Gastroesophageal sphincter (tissue), 4 donors: ENCODE data around the gene GRPEL1. TPM values are rescaled to one million over a fixed set of nuclear protein-coding genes. Genes with fewer than 3 reads are reported as not detected.

Experiments used
- ATAC-seq: fragments of 150-250 bp; one replicate; pipeline ENCODE4 v1.9.1; 2016; ENCODE audit warnings: mild to moderate bottlenecking, moderate library complexity
- H3K27ac ChIP-seq, 4 donors: fragments of 200-600 bp; sonication (generic) in 3 of 4; 1 replicate in 3 of 4; 2 replicates in 1 of 4; pipeline ENCODE4 v1.5.1; 2016 to 2019
- H3K27me3 ChIP-seq: fragments of 200-600 bp; sonication (generic); one replicate; pipeline ENCODE4 v1.5.1; 2019
- H3K36me3 ChIP-seq, 2 donors: fragments of 200-600 bp; sonication (generic); one replicate each; pipeline ENCODE4 v1.5.1; 2019; ENCODE audit warnings: control low read depth in 1 of 2
- H3K4me1 ChIP-seq, 3 donors: fragments of 200-600 bp; sonication (generic); 1 replicate in 2 of 3; 2 replicates in 1 of 3; pipeline ENCODE4 v1.5.1; 2016 to 2019; ENCODE audit warnings: control low read depth in 2 of 3
- H3K4me3 ChIP-seq, 2 donors: fragments of 200-600 bp; sonication (generic); one replicate each; pipeline ENCODE4 v1.5.1; 2019; ENCODE audit warnings: mild to moderate bottlenecking in 1 of 2, moderate library complexity in 1 of 2
- H3K9me3 ChIP-seq, 3 donors: fragments of 200-600 bp; sonication (generic); one replicate each; pipeline ENCODE4 v1.5.1; 2017 to 2019; ENCODE audit warnings: control low read depth in 2 of 3
- EP300 ChIP-seq: sonication (generic); formaldehyde crosslinking; IDR thresholded peaks from one replicate; pipeline ENCODE4 v1.6.1; 2017; ENCODE audit warnings: antibody characterized with exemption, mild to moderate bottlenecking
- POLR2A ChIP-seq, 2 donors: fragments of 450-650 bp; IDR thresholded peaks; one replicate each; pipeline ENCODE4 v1.6.1; 2017; ENCODE audit warnings: antibody characterized with exemption in 2 of 2, mild to moderate bottlenecking in 2 of 2, moderate library complexity in 1 of 2
- POLR2AphosphoS5 ChIP-seq: sonication (generic); formaldehyde crosslinking; IDR thresholded peaks from one replicate; pipeline ENCODE4 v1.6.1; 2017; ENCODE audit warnings: antibody characterized with exemption
- WGBS, 2 donors: methylation state at CpG; one replicate each; pipeline ENCODE4 v1.1.5; 2018; ENCODE audit warnings: low coverage in 1 of 2; 5-methylcytosine and 5-hydroxymethylcytosine counted together
- total RNA-seq, 4 donors: library from RNA; depleted of rRNA; stranded (reverse); fragments of >200 nt; gene quantifications; one replicate each; pipeline ENCODE4 v1.1.0, GENCODE V29; 2016
- TF ChIP-seq, protein P1 (sequence below), 4 experiments: fragments of 200-600 bp in 2 of 4; fragments of 450-650 bp in 2 of 4; sonication (generic) in 1 of 4; IDR thresholded peaks; one replicate each; pipeline ENCODE4 v1.5.1; 2017 to 2019; ENCODE audit warnings: antibody characterized with exemption in 4 of 4, mild to moderate bottlenecking in 2 of 4, moderate library complexity in 2 of 4

The GRPEL1 gene
- total RNA-seq, 4 donors from 2014 or later, result 14.0 to 32.8 (median 23.9) TPM

DNA sequence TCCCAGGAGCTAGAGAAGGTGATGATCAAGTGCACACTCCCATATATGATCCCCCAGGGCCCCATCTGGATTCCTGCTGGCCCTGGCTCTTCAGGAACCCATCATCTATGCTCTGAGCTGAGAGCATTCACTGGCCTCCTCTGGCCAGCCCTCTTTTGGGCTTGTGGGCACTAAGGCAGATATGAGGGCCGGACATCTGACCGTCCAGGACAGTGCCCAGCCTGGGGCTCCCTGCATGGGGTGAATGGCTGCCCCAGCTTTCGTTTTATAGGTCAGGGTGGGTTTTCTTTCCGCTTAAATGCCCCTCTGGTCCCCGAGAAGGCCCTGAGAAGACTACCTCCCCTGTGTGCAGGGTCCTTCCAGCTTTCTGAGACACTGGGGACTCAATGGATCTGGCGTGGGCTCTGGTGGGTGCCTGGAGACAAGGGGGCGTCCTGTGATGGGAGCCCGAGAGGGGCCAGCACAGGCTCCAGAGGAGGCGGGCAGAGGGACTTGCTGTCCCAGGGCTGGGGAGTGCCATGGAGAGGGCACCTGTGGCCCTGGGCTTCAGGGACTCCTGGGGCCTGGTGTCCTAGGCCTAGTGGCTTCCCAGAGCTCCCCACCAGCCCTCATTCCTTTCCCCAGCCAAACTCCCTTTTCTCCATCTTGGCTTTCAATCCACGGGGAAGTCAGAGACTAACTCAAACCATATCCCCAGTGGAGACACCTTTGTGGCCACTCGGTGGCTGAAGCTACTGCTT lies 39.5 kb upstream of the GRPEL1 start:
- H3K4me1 ChIP-seq, result peaks cover 0 to 21% (median 5%) of the 10 kb centered on the region in 3 donors
- no peak for ATAC-seq
- 100% methylated on average over 3 of the region's 11 CpGs; no CpG with 5 or more reads in 1 of the 2 donors for WGBS, 2 donors

DNA sequence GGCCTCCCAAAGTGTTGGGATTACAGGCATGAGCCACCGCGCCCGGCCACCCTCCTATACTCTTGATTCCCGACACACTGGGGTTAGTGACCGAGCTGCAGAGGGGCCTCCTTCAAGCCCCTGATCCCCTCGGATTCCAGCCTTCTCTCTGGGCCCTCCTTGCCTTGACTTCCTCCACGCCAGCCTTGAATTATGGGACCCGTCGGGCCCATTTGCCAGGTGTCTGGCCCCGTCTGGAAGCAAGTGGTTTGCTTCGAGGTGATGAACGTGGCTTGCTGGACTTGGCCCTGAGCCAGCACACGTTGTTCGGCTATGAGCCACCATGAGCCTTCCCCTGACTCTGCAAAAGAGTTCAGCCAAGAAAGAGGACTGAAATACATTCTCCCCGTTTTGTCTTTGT lies 37.4 kb upstream of the GRPEL1 start:
- no peaks in the 10 kb centered on the region for H3K36me3 ChIP-seq
- no peaks in the 10 kb centered on the region for H3K27me3 ChIP-seq
- peaks cover 0 to 34% (median 12%) of the 10 kb centered on the region in 3 donors for H3K4me1 ChIP-seq
- no peak overlapping the region for H3K4me3 ChIP-seq
- no peak for ATAC-seq
- TF ChIP-seq, protein P1, sequence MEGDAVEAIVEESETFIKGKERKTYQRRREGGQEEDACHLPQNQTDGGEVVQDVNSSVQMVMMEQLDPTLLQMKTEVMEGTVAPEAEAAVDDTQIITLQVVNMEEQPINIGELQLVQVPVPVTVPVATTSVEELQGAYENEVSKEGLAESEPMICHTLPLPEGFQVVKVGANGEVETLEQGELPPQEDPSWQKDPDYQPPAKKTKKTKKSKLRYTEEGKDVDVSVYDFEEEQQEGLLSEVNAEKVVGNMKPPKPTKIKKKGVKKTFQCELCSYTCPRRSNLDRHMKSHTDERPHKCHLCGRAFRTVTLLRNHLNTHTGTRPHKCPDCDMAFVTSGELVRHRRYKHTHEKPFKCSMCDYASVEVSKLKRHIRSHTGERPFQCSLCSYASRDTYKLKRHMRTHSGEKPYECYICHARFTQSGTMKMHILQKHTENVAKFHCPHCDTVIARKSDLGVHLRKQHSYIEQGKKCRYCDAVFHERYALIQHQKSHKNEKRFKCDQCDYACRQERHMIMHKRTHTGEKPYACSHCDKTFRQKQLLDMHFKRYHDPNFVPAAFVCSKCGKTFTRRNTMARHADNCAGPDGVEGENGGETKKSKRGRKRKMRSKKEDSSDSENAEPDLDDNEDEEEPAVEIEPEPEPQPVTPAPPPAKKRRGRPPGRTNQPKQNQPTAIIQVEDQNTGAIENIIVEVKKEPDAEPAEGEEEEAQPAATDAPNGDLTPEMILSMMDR (IDR thresholded peaks at IDR 0.05), result no peak
- TF ChIP-seq EP300 (no peak), POLR2A (IDR thresholded peaks at IDR 0.05) (no peak), POLR2AphosphoS5 (no peak)
- H3K27ac ChIP-seq, result no peak overlapping the region
- 47 to 89% methylated on average over 5 to 12 of the region's 15 CpGs for WGBS, 2 donors
- H3K9me3 ChIP-seq, result no peaks in the 10 kb centered on the region

More for the DNA sequence above, 39.5 kb upstream of the GRPEL1 start:
- Histone ChIP-seq H3K27ac (no peak overlapping the region), H3K4me3 (no peak overlapping the region), H3K36me3 (no peaks in the 10 kb centered on the region), H3K27me3 (no peaks in the 10 kb centered on the region), H3K9me3 (no peaks in the 10 kb centered on the region)
- TF ChIP-seq POLR2AphosphoS5, result no peak
- no peak for TF ChIP-seq EP300
- TF ChIP-seq POLR2A (IDR thresholded peaks at IDR 0.05), result no peak
- TF ChIP-seq, protein P1 (IDR thresholded peaks at IDR 0.05), result no peak

DNA sequence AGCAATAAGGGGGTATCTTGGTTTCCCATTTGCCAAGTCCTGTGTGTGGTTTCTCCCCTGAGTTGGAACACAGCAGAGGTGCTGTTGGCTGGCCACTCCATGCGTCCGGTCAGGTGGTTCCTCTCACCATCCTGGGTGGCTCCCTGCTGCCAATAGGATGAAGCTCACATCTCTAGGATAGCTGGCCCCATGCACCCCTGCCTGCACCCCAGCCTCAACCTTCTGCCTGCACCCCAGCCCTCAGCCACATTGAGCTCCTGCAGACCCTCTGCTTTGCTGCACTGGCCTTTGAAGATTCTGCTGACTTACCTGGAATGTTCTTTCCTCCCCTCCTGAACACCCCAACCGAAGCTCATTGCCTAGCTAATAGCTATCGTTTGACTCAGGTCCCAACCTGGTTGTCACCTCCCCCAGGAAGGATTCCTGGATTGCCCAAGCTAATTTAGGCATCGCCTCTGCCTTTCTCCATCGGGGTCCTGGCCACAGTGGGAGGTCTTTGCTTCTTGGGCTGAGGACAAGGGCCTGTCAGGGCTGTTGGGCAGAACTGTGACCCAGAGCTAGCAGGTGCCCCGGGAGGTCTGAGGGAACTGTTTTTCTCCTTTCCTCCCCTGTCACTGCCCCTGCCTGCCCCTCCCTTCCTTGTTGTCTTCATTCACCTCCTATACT lies 36.6 kb upstream of the GRPEL1 start:
- Histone ChIP-seq H3K4me3 (no peak overlapping the region), H3K4me1 (peaks cover 0 to 34% (median 12%) of the 10 kb centered on the region in 3 donors), H3K27me3 (no peaks in the 10 kb centered on the region), H3K27ac (peak overlapping the region in 3 of 4 donors; percentile 75 to 88 (median 81)), H3K9me3 (no peaks in the 10 kb centered on the region), H3K36me3 (no peaks in the 10 kb centered on the region)
- WGBS, 2 donors, result 95 to 100% methylated on average over 2 to 6 of the region's 7 CpGs
- no peak for ATAC-seq
- TF ChIP-seq POLR2A (IDR thresholded peaks at IDR 0.05) (no peak), EP300 (no peak), POLR2AphosphoS5 (no peak)
- TF ChIP-seq, protein P1 (IDR thresholded peaks at IDR 0.05), result no peak

DNA sequence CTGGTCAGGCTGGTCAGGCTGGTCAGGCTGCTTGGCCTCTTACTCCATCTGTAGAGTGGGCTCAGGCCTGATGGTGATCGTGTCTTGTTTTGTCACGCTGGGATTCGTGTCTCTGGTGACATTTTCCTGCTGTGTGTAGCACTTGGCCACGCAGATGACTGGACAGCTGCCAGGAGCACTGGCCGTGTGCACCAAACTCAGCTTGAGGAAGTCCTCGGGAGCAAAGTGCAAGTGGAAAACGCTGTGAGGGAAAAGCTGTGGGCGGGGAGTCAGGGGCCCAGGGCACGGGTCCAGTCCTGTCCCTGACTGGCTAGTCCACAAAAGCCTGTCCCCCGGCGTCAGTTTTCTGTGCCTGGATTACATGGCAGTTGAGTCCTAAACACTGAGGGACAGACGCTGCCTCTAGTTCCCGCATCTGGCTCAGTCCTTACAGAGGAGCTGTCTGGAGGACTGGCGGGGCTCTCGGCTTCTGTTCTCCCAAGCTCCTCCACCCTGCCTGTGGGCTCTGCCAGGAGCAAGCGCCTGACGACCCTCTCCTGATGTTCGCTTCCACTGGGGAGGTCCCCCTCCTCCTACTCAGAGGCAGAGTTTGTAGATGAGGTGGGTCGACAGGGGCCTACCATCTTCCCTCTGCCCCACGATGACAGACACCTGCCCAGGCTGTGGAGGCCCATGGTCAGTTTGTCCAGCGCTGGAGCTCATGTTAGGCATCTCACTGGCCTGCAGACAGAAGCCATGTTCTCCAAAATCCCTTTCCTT lies 35.9 kb upstream of the GRPEL1 start:
- 20% methylated on average over 9 of the region's 21 CpGs; no CpG with 5 or more reads in 1 of the 2 donors for WGBS, 2 donors
- TF ChIP-seq, protein P1 (IDR thresholded peaks at IDR 0.05), result no peak

More for the DNA sequence above, 35.9 kb upstream of the GRPEL1 start:
- Histone ChIP-seq H3K27ac (peak overlapping the region; percentile 11 to 88 (median 78)), H3K36me3 (no peaks in the 10 kb centered on the region), H3K27me3 (no peaks in the 10 kb centered on the region), H3K4me1 (peaks cover 0 to 34% (median 12%) of the 10 kb centered on the region in 3 donors), H3K4me3 (peak overlapping the region; percentile 56 to 62), H3K9me3 (no peaks in the 10 kb centered on the region)
- peak; percentile 60 for ATAC-seq
